ENCODE results near the gene SERPINA10.

SERPINA10 gene

DNA sequence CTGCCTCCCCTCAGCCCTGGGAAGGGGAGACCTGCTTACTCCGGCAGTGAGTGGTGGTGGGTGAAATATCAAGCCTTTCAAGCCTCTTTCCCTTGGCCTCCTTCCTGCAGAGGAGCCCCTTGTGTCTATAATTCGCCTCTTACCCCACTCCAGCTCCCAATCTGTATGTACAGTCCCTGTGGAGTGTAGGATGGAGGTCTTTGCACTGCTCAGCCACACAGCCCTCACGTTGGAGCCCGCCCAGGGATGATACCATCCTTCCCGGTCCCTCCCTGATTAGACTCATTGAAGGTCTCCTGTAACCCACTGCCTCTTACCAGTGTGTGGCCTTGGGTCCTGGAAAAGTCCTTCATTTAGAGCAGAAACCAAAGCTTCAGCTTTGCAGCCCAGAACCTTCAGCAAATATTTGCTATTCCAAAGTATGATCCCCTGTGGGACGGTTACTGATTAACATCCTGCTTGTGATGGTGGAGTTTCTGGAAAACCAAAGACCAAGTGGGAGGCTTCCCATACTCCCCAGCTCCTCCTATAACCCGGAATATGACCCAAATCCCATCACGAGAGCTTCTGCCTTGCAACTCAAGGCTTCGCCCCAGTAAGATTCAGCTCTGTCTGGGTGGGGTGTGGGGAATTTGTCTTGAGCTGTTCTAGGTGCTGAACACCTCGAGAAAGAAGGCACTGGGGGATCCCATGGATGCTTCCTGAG, at the start of gene SERPINA10:
SERPINA10 (minus strand) TSS at position 397 of the 706 bp plus-strand sequence. CDS start 2,675 bp downstream, outside the sequence.
- no peak for DNase-seq

DNA sequence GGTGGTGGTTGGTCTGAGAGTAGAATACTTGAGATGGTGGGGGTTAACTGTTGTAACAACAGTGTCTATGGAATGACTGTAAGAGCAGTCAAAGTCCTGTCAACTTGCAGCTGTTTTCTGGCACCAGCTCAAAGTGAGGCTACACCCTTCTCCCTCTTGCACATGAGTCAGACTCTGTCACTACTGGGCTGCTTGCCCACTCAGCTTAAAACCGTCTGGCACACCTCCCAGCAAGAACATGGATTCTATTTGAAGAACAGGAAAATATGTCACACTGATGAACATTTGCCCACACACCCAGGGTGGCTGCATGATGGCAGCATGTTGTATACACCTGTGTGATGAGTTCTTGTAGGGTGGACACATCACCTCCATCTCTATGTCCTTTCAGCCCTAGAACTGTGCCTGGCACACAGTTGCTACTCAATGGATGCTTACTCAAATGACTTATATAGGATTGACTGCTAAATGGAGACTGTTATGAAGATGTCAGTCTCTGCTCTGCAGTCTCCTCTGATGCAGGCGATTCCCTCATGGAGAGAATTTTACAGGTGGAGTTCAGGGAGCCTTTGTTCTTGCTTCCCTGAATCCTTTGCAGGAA, 49.4 kb upstream of the SERPINA10 start:
- DNase-seq = no peak

DNA sequence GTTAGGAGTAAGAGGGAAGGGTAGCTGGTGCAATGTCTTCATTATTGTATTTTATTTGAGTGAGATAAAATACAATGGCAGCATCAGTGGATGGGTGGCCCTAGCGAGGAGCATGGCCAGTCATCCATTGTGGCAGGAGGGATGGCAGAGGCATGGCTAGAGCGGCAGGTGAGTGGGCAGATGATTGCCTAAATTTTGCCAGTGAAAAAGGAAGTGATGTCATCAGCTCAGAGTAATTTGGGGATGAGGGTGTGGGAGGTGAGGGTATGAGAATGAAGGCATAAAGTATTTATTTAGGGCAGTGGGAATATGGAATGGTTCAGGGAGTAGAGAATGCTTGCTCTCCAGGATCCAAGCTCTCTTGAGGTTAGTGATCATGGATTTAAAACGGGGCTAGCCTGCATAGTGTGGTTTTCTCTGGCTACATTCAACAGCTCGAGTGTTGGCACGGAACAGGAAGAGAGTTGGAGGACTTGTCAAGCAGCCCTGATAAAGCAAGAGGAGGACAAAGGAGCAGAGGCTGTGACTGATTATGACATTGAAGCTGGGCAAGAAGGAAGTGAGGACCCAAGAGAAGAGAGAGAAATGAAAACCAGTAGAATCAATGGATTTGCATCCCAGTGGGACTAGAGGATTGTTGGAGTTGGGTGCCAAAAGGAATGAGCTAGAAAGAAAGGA, 48.7 kb upstream of the SERPINA10 start:
- no peak for DNase-seq

- no peak for DNase-seq
Observed at GRCh38 chr14:94340533-94340932, 47.5 kb upstream of the SERPINA10 start.

- no peak for DNase-seq
Observed at GRCh38 chr14:94338023-94338422, 45.0 kb upstream of the SERPINA10 start.

DNA sequence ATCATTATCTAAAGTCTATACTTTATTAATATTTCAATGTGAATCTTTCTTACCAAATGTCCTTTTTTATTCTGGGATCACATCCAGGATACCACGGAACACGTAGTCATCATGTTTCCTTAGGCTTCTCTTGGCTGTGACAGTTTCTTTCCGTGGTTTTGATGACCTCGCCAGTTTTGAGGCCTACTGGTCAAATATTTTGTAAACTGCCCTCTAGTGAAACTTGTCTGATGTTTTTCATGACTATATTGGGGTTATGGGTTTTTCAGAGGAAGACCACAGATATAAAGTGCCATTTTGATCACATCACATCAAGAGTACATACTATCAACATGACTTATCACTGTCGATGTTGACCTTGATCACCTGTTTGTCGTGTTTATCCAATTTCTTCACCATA, 44.2 kb upstream of the SERPINA10 start:
- no peak for DNase-seq

GRCh38 chr14:94334872-94335271, 41.8 kb upstream of the SERPINA10 start:
- DNase-seq = no peak

GRCh38 chr14:94332587-94332986, 39.5 kb upstream of the SERPINA10 start:
- no peak for DNase-seq

DNA sequence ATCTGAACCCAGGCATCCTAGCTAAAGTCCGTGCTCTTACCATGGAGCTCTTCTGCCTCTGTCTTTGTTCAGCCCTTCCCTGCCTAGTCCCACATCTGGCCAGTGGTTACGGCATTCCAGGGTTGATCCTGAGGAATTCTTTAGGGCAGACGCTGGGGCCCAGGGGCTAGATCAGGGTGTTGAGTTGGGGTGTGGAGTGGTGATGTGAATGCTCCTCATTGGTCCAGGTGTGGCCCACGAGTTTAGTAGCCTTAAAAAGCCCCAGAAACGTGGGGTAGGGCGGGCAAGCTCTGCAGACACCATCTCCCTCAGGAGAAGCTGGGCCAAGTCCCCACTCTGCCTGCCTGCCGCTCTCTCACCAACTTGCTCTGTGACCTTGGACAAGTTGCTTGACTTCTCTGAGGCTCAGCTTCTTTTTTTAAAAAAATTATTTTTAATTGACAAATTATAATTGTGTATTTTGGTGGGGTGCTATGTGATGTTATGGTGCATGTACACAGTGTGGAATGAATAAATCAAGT, 39.1 kb upstream of the SERPINA10 start:
- DNase-seq = no peak

DNA sequence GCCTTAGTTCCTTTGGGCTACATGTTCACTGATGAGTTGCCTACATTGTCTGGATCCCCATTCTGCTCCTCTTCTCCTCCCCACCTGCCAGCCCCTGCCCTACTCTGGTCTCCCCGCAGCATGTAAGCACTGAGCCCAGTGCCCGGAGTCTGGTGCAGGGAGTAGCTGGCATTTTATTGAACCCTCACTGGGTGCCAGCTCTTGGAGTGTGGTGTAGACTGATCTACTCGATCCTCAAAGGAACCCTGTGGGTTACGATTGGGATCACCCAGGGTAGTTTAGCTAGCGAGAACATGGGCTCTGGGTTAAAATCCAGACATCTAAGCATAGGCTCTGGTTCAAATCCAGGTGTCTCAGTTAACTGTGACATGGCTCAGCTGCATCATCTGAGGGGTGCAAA, 38.4 kb upstream of the SERPINA10 start:
- no peak for DNase-seq

DNA sequence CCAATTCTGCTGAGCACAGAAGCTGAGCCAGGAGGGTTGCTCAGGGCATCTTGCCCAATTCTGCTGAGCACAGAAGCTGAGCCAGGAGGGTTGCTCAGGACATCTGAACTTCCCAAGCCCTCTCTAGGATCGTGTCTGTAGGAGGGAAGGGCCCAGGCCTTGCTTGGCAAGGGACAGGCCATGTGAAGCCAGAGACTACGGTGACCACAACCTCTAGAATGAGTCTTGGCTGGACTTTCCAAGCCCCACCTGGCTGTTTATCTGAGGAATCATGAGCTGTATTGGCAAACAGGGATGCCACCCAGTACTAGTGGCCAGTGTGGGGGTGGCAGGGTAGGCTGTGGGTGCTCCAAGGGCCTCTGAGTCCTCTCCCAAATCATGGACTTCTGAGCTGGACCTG, 37.8 kb upstream of the SERPINA10 start:
- no peak for DNase-seq

DNA sequence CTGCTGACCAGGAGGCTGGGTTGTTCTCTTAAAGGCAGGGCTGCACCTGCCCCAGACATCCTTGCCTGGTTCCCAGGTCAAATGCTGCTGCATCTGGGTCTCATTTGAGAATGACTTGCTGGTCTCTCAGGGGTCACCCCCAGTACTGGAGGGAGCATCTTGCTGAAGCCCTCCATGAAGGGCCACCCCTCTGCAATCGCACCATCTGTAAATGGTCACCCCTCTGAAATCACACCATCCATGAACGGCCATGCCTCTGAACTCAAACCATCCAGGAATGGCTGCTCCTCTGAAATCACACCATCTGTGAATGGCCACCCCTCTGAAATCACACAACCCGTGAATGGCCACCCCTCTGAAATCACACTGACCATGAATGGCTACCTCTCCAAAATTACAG, 37.4 kb upstream of the SERPINA10 start:
- DNase-seq = no peak

GRCh38 chr14:94329857-94330256, 36.8 kb upstream of the SERPINA10 start:
- DNase-seq = no peak

DNA sequence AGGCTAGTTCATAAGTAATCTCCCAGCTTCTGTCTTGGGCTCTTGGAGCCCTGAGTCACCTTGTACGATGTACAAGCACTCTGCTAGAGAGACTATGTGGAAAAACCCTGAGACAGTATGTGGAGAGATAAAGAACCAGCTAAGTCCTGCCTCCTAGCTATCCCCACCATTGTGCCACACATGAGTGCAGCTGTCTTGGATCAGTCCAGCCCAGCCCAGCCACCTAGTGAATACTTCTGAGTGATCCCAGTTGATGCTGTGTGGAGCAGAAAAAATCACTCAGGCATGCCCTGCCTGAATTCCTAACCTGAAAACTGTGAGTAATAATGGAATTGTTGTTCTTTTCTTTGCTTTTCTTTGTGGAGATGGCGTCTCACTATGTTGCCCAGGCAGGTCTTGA, 35.1 kb upstream of the SERPINA10 start:
- no peak for DNase-seq

GRCh38 chr14:94322648-94323570, 29.8 kb upstream of the SERPINA10 start, which contains the start of gene SERPINA6:
TSS of gene SERPINA6 (minus strand) at chr14:94323336. CDS start at chr14:94314648, 8,688 bp downstream.
- DNase-seq = no peak

- DNase-seq = no peak
Observed at GRCh38 chr14:94321421-94322271, 28.6 kb upstream of the SERPINA10 start.

DNA sequence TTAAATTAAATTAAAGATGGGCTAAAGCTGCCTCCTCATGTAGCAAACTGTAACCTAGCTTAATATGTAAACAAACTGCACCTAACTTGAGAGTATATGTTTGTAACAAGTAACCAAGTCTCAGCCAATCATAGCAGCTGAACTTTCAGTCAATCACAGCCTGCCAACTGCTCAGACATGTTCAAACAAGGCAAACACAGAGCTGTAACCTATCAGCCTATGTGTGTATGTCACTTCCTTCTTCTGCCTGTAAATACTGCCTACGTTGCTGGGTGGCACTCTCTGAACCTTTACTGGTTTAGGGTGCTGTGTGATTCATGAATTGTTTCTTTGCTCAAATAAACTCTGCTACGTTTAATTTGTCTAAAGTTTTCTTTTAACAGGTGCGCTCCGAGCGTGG, 27.2 kb upstream of the SERPINA10 start:
- no peak for DNase-seq

- DNase-seq = no peak
Observed at GRCh38 chr14:94317259-94317658, 24.2 kb upstream of the SERPINA10 start.

DNA sequence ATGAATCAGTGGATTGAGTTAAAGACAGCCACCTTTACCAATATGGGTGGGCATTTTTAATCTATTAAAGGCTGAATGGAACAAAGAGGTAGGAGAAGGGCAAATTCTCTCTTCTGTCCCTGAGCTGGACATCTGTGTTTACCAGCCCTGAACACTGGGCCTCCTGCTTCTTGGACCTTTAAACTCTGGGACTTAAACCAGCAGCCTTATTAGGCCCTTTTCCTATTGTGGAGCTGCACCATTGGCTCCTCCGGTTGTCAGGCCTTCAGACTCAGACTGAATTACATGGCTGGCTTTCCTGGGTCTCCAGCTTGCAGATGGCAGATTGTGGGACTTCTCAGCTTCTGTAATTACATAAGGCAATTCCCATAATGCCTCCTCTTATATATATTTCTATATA, 23.6 kb upstream of the SERPINA10 start:
- DNase-seq = no peak

DNA sequence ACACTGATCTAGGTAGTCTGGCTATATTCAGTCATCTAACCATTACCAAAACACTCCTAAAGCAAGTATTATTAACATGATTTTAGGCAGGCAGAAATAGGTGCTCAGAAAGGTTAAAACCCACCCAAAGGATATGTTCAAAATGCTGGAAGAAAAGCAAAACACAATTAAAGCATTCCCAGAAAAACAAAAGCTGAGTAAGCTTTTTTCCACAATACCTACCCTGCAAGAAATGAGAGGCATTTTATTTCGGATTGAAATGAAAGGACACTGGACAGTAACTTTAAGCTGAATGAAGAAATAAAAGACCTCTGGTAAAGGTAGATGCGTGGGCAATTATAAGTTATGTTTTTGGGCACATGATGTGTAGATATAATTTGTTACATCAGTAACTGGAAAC, 21.8 kb upstream of the SERPINA10 start:
- no peak for DNase-seq

DNA sequence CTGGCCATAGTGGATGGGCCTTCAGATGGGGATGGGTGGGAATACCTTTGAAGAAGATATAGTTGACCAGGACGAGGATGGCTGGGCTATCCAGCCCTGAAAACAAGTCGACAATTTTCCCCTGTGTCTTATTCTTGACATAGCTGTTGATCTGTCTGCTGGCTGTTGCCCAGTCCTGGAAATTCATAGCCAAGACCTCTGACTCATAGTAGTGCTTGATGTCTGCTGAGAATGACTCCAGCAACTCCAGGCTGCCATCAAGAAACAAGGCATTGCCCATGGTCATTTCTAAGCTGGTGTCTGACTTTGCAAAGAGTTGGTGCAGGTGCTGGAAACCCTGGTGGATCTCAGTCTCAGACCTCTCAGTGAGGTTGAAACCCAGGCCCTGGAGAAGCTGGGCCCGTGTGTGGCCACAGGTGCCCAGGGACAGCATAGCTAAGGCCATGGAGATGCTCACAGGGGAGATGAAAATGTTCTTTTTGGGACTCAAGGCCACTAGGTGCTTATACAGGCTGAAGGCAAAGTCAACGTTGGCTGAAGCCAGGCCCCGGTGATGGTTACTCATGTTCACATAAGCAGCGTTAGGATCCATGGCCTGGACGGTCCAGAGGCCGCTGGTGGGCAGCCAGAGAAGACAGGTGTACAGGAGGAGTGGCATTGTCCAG, 21.1 kb upstream of the SERPINA10 start:
- no peak for DNase-seq

Measured in CD4-positive, alpha-beta T cell treated with Interleukin-21 for 1 hour (primary cell).